Keratinocyte (primary cell): ENCODE results near the gene TMEM235. TPM values are rescaled to one million over a fixed set of nuclear protein-coding genes. Genes with fewer than 3 reads are reported as not detected.

ENCODE experiments used
- DNase-seq: peaks from one replicate; pipeline ENCODE4 v3.0.0-alpha.2; 2011; ENCODE audit warnings: low read depth, missing footprints, low spot score
- FAIRE-seq: peaks from 2 replicates; lab custom pipeline; 2011; peaks lifted over from hg19 to GRCh38; lab: Jason Lieb, UNC
- H2AFZ ChIP-seq: 2 replicates; pipeline ENCODE4 v1.6.0; 2012; ENCODE audit warnings: low read length, control low read depth, inconsistent platforms; ENCODE audit not compliant: control insufficient read depth
- H3K27ac ChIP-seq: 2 replicates; pipeline ENCODE4 v1.5.1; 2011; ENCODE audit warnings: low read length; ENCODE audit not compliant: control insufficient read depth, insufficient read depth
- H3K27me3 ChIP-seq: 3 replicates; pipeline ENCODE4 v1.6.0; 2011; ENCODE audit warnings: low read length; ENCODE audit not compliant: control insufficient read depth, insufficient read depth; ENCODE audit errors: extremely low read depth
- H3K36me3 ChIP-seq, 2 experiments: 2 replicates in 1 of 2; 3 replicates in 1 of 2; pipeline ENCODE4 v1.5.1; 2011; ENCODE audit warnings: low read length in 2 of 2, mild to moderate bottlenecking in 1 of 2; ENCODE audit not compliant: control insufficient read depth in 2 of 2, insufficient read depth in 2 of 2; ENCODE audit errors: extremely low read depth in 1 of 2
- H3K4me1 ChIP-seq: 3 replicates; pipeline ENCODE4 v1.5.1; 2011; ENCODE audit warnings: low read length; ENCODE audit not compliant: control insufficient read depth, insufficient read depth; ENCODE audit errors: extremely low read depth
- H3K4me2 ChIP-seq: 3 replicates; pipeline ENCODE4 v1.6.0; 2011; ENCODE audit warnings: low read depth, low read length; ENCODE audit not compliant: control insufficient read depth, insufficient read depth; ENCODE audit errors: extremely low read depth
- H3K4me3 ChIP-seq, 3 experiments: fragments of 200-600 bp in 1 of 3; sonication (generic) in 1 of 3; 2 replicates in 2 of 3; 3 replicates in 1 of 3; pipeline ENCODE4 v1.5.1; 2011 to 2016; ENCODE audit warnings: low read length in 3 of 3, mild to moderate bottlenecking in 3 of 3, control low read depth in 2 of 3, inconsistent platforms in 1 of 3, low read depth in 1 of 3, mixed read lengths in 1 of 3, mixed run types in 1 of 3, moderate library complexity in 1 of 3; ENCODE audit not compliant: control insufficient read depth in 2 of 3, insufficient read depth in 2 of 3; ENCODE audit errors: extremely low read depth in 1 of 3
- H3K79me2 ChIP-seq: 2 replicates; pipeline ENCODE4 v1.6.0; 2012; ENCODE audit warnings: low read length; ENCODE audit not compliant: control insufficient read depth, insufficient read depth
- H3K9ac ChIP-seq: 3 replicates; pipeline ENCODE4 v1.6.0; 2011; ENCODE audit warnings: low read length; ENCODE audit not compliant: control insufficient read depth, insufficient read depth; ENCODE audit errors: extremely low read depth
- H3K9me1 ChIP-seq: 3 replicates; pipeline ENCODE4 v1.6.0; 2011; ENCODE audit warnings: low read length; ENCODE audit not compliant: control insufficient read depth, insufficient read depth; ENCODE audit errors: extremely low read depth
- H3K9me3 ChIP-seq: 2 replicates; pipeline ENCODE4 v1.5.1; 2012; ENCODE audit warnings: low read depth, low read length; ENCODE audit not compliant: control insufficient read depth
- H4K20me1 ChIP-seq: 3 replicates; pipeline ENCODE4 v1.6.0; 2011; ENCODE audit warnings: low read length; ENCODE audit not compliant: control insufficient read depth, insufficient read depth; ENCODE audit errors: extremely low read depth
- EZH2 ChIP-seq: IDR thresholded peaks from one replicate; pipeline ENCODE4 v1.6.1; 2012; ENCODE audit warnings: inconsistent platforms, mild to moderate bottlenecking, low read length, moderate library complexity
- dilution Hi-C: fragments of 300-500 bp; cut with MboI; formaldehyde crosslinking; loops from one replicate; pipeline ENCODE4 v1.7.0; 2020; ENCODE audit warnings: low sequenced_read_pairs; ENCODE audit not compliant: extremely low pct_ligation_motif_present
- polyA plus RNA-seq, 5 experiments: library from polyadenylated mRNA; depleted of rRNA in 3 of 5; stranded (reverse) in 3 of 5; stranded (forward) in 1 of 5; unstranded in 1 of 5; fragments of >200 nt; gene quantifications; 1 replicate in 1 of 5; 2 replicates in 3 of 5; 3 replicates in 1 of 5; pipeline versions ENCODE4 v1.2.1 to v1.2.3, GENCODE V29; 2011 to 2012; ENCODE audit warnings: missing spikeins in 2 of 5, low read depth in 1 of 5, low replicate concordance in 1 of 5
- TF ChIP-seq, protein P1 (sequence below), 3 experiments: IDR thresholded peaks in 1 of 3; conservative IDR thresholded peaks in 1 of 3; optimal IDR thresholded peaks in 1 of 3; 2 replicates in 2 of 3; 3 replicates in 1 of 3; pipeline versions ENCODE3 to v1.5.1; 2011; ENCODE audit warnings: low read length in 3 of 3, mild to moderate bottlenecking in 3 of 3, moderate library complexity in 2 of 3, control low read depth in 1 of 3, inconsistent platforms in 1 of 3; ENCODE audit not compliant: insufficient read depth in 2 of 3; ENCODE audit errors: extremely low read depth in 1 of 3

The TMEM235 gene
- polyA plus RNA-seq, 1 donor (not counting 4 experiments of a cell fraction or from before 2014, with no cell fraction given) = not detected

DNA sequence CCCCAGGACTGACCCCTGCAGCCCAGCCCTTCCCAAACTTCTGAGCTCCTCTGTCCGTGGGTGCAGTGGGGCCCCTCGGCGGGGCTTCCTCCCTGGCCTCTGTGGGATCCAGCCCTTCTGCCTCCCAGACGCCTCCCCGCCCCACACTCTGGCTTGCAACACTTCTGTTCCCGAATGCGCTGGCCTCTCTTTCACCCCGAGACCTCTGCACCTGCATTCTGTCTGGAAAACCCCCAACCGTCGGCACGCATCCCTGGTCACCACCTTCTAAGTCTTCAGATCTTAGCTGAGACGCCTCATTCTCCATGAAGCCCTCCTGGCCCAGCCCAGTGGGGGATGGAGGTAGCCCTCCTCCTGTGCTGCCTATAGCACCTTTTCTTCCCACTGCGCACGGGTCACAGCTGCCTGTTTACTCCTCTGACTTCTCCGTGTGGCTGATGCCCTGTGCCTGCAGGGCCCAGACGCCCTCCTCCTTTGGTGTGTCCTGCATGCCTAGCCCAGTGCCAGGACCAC is 26.4 kb downstream of the TMEM235 start:
- no peaks in the 10 kb centered on the region for H3K36me3 ChIP-seq

DNA sequence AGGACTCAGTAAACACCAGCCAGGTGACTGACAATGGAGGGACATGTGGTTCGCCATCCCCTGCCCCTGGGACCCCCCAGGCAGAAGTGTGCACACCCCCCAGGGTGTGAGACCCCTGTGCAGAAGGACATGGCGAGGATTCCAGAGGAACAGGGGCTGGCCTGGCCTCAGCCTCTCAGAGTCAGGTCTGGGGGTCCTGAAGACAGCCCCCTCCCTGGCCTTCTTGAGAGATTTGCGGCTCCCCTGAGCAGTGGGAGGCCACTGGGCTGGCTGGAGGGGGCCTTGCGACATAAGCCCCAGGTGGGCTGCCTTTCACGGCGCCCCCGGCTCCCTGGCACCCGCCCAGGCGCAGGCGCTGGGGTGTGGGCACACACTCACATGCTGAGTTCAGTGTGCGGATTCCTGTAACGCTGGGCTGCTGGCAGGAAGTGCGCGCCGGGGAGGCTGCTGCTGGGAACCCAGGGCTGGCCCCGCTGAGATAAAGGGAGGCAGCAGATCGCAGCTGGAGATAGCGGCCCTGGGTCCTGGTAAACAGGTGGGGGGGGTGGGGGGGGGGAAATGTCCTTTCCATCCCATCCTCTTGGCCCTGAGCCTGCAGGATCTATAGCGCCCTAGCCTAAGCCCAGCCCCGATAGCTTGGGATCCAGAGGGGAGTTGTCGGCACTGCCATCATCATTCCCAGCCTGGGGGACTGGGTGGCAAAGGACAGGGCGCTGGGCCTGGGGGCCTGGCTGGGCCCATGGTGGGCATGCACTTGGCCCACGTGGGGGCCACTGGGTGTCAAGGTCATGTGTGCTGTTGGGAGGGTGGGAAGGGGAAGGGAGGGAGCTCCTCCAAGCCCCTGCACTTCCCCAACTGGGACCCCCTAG is 27.1 kb downstream of the TMEM235 start:
- Histone ChIP-seq H3K9ac (no peak overlapping the region), H3K36me3 (no peaks in the 10 kb centered on the region), H3K27ac (no peak overlapping the region), H3K27me3 (peaks cover 14% of the 10 kb centered on the region), H3K4me3 (no peak overlapping the region), H3K9me3 (no peaks in the 10 kb centered on the region), H4K20me1 (no peaks in the 10 kb centered on the region), H3K79me2 (no peaks in the 10 kb centered on the region), H2AFZ (no peak overlapping the region), H3K4me1 (no peaks in the 10 kb centered on the region), H3K4me2 (no peak overlapping the region), H3K9me1 (no peaks in the 10 kb centered on the region)
- no peak for TF ChIP-seq EZH2
- TF ChIP-seq, protein P1, sequence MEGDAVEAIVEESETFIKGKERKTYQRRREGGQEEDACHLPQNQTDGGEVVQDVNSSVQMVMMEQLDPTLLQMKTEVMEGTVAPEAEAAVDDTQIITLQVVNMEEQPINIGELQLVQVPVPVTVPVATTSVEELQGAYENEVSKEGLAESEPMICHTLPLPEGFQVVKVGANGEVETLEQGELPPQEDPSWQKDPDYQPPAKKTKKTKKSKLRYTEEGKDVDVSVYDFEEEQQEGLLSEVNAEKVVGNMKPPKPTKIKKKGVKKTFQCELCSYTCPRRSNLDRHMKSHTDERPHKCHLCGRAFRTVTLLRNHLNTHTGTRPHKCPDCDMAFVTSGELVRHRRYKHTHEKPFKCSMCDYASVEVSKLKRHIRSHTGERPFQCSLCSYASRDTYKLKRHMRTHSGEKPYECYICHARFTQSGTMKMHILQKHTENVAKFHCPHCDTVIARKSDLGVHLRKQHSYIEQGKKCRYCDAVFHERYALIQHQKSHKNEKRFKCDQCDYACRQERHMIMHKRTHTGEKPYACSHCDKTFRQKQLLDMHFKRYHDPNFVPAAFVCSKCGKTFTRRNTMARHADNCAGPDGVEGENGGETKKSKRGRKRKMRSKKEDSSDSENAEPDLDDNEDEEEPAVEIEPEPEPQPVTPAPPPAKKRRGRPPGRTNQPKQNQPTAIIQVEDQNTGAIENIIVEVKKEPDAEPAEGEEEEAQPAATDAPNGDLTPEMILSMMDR (optimal IDR thresholded peaks at IDR 0.05 in 1 of 3, IDR thresholded peaks at IDR 0.05 in 1 of 3, conservative IDR thresholded peaks at IDR 0.05 in 1 of 3; ENCODE audit: extremely low read depth in 1 of 3, insufficient read depth in 2 of 3, low read length in 3 of 3) = no peak
- DNase-seq (no peak), FAIRE-seq (no peak)
- dilution Hi-C loops = no loop called here

More for the DNA sequence above, 26.4 kb downstream of the TMEM235 start:
- no peaks in the 10 kb centered on the region for H3K9me3 ChIP-seq
- H4K20me1 ChIP-seq = no peaks in the 10 kb centered on the region
- no peak for TF ChIP-seq EZH2
- TF ChIP-seq, protein P1 (optimal IDR thresholded peaks at IDR 0.05 in 1 of 3, IDR thresholded peaks at IDR 0.05 in 1 of 3, conservative IDR thresholded peaks at IDR 0.05 in 1 of 3; ENCODE audit: extremely low read depth in 1 of 3, insufficient read depth in 2 of 3, low read length in 3 of 3) = no peak
- H2AFZ ChIP-seq = no peak overlapping the region
- H3K4me1 ChIP-seq = no peaks in the 10 kb centered on the region
- FAIRE-seq (no peak), DNase-seq (no peak)
- H3K27me3 ChIP-seq = peaks cover 10% of the 10 kb centered on the region
- no peak overlapping the region for H3K4me2 ChIP-seq
- H3K9ac ChIP-seq = no peak overlapping the region
- no peak overlapping the region for H3K4me3 ChIP-seq
- no peaks in the 10 kb centered on the region for H3K9me1 ChIP-seq
- dilution Hi-C loops = no loop called here
- H3K27ac ChIP-seq = no peak overlapping the region
- no peaks in the 10 kb centered on the region for H3K79me2 ChIP-seq
